Large intestine (tissue), 3 donors: ENCODE results near the gene SCN3B. TPM values are rescaled to one million over a fixed set of nuclear protein-coding genes. Genes with fewer than 3 reads are reported as not detected.

Source experiments
- DNase-seq, 2 donors: peaks; one replicate each; pipeline versions ENCODE4 v3.0.0 to v3.0.0-alpha.2; 2013
- H3K27ac ChIP-seq: one replicate; pipeline ENCODE4 v1.5.1; 2013; ENCODE audit warnings: low read length
- H3K27me3 ChIP-seq: 2 replicates; pipeline ENCODE4 v1.6.1; 2013; ENCODE audit warnings: low read length; ENCODE audit not compliant: control insufficient read depth, insufficient read depth
- H3K36me3 ChIP-seq: 2 replicates; pipeline ENCODE4 v1.6.1; 2013; ENCODE audit warnings: low read length; ENCODE audit not compliant: control insufficient read depth, insufficient read depth
- H3K4me1 ChIP-seq: one replicate; pipeline ENCODE4 v1.6.1; 2013; ENCODE audit warnings: low read length; ENCODE audit not compliant: control insufficient read depth, insufficient read depth
- H3K4me3 ChIP-seq: one replicate; pipeline ENCODE4 v1.5.1; 2013; ENCODE audit warnings: low read length
- H3K9me3 ChIP-seq: one replicate; pipeline ENCODE4 v1.6.1; 2013; ENCODE audit warnings: mild to moderate bottlenecking, low read depth, low read length, moderate library complexity; ENCODE audit not compliant: control insufficient read depth
- WGBS: methylation state at CpG from one replicate; pipeline ENCODE4 v1.1.5; 2013; ENCODE audit warnings: low lambda C conversion rate; ENCODE audit not compliant: insufficient coverage; 5-methylcytosine and 5-hydroxymethylcytosine counted together
- polyA plus RNA-seq: library from polyadenylated mRNA; unstranded; fragments of 120-200 nt; gene quantifications from one replicate; pipeline ENCODE4 v1.2.1, GENCODE V29; 2013

Gene SCN3B
- polyA plus RNA-seq, 1 donor = 9.5 TPM

GRCh38 chr11:123580137-123580536, 74.3 kb downstream of the SCN3B start:
- no CpG with 5 or more reads among the region's 6 CpGs for WGBS

GRCh38 chr11:123579482-123579812, 75.0 kb downstream of the SCN3B start:
- no peaks in the 10 kb centered on the region for H3K9me3 ChIP-seq
- H3K4me1 ChIP-seq = peaks cover 8% of the 10 kb centered on the region
- no peak overlapping the region for H3K27ac ChIP-seq
- no peak for DNase-seq
- no peaks in the 10 kb centered on the region for H3K27me3 ChIP-seq
- H3K36me3 ChIP-seq = peaks cover 32% of the 10 kb centered on the region
- no peak overlapping the region for H3K4me3 ChIP-seq
- WGBS = no CpG with 5 or more reads among the region's 5 CpGs

More at GRCh38 chr11:123580137-123580536, 74.3 kb downstream of the SCN3B start:
- Histone ChIP-seq H3K27me3 (no peaks in the 10 kb centered on the region), H3K9me3 (no peaks in the 10 kb centered on the region), H3K4me1 (peaks cover 15% of the 10 kb centered on the region), H3K36me3 (peaks cover 36% of the 10 kb centered on the region), H3K27ac (no peak overlapping the region), H3K4me3 (no peak overlapping the region)
- DNase-seq = no peak

Other genes with a start within 250 kb of the SCN3B start
- 51.5 TPM for gene GRAMD1B, start 224.4 kb downstream of the SCN3B start, polyA plus RNA-seq
- 17.1 TPM for gene ZNF202, start 87.0 kb upstream of the SCN3B start, polyA plus RNA-seq
- not detected for gene OR6X1, start 99.9 kb upstream of the SCN3B start, polyA plus RNA-seq
- gene OR6M1, start 151.7 kb upstream of the SCN3B start, polyA plus RNA-seq = not detected
- gene TMEM225, start 231.0 kb upstream of the SCN3B start, polyA plus RNA-seq = not detected
- not detected for gene OR8D4, start 247.5 kb upstream of the SCN3B start, polyA plus RNA-seq